Omental fat pad (tissue), 4 donors: ENCODE measurements around the gene SIK2. TPM values are rescaled to one million over a fixed set of nuclear protein-coding genes. Genes with fewer than 3 reads are reported as not detected.
"Not testable (repeated sequence)": the region's sequence is repeated elsewhere in the genome, so short reads cannot be mapped to it uniquely, and the experiment has no call there.

Experiments used
- ATAC-seq: fragments of 150-250 bp; one replicate; pipeline ENCODE4 v1.9.1; 2016; ENCODE audit warnings: mild to moderate bottlenecking, moderate library complexity; ENCODE audit not compliant: low FRiP score
- DNase-seq: peaks from one replicate; pipeline ENCODE4 v3.0.0-alpha.2; 2019; ENCODE audit warnings: low spot score
- total RNA-seq, 4 donors: library from RNA; depleted of rRNA; stranded (reverse); fragments of >200 nt; gene quantifications; one replicate each; pipeline ENCODE4 v1.1.0, GENCODE V29; 2016
- TF ChIP-seq, protein P1 (sequence below), 3 donors: fragments of 450-650 bp; IDR thresholded peaks; one replicate each; pipeline ENCODE4 v1.5.1; 2016 to 2017; ENCODE audit warnings: antibody characterized with exemption in 3 of 3, mild to moderate bottlenecking in 3 of 3, moderate library complexity in 2 of 3

SIK2 gene
- total RNA-seq, 4 donors from 2014 or later = 27.3 to 111 (median 73.6) TPM

DNA sequence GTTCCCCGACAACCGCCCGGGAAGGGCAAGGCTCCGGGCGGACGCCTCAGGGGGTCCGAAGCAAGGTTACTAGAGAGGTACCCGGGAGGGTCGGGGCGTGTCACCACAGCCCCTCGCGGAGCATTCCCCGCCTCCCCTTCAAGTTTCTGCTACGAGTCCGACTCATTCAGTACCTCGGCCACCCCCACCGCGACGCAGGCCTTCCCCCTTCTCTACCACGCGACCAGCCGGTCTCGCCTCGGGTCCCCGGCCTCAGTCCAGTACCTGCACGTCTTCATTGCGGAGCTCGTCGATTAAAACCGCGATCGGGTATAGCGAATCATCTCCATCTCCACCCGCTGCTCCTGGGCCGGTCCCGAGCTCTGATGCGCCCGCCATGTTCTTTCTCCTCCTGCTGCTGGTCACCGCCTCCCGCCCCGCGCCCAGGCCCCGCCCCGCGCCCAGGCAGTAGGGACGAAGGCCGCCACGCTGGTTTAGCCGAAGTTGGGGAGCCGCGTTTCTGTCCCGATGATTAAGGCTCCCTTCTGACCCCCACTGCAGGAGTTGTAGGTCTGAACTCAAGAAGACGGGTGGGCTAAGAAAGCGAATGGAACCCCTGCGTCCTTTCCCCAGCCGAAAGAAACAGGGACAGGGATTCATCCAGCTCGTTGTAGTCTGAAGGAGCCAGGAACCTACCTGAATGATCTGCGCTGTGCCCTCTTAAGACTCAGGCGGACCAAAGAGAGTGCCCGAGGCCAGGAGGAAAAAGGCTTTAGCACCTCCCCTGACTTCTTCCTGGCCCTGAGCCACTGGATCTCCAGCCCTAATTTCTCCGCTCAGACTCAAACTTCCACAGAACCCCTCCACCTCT lies 164.0 kb downstream of the SIK2 start, which contains the start of gene PPP2R1B:
PPP2R1B (minus strand) TSS at position 406 of the 850 bp plus-strand sequence; CDS start at position 378, 28 bp downstream.
- ATAC-seq (peak; percentile 94), DNase-seq (peak; percentile 54)
- TF ChIP-seq, protein P1, sequence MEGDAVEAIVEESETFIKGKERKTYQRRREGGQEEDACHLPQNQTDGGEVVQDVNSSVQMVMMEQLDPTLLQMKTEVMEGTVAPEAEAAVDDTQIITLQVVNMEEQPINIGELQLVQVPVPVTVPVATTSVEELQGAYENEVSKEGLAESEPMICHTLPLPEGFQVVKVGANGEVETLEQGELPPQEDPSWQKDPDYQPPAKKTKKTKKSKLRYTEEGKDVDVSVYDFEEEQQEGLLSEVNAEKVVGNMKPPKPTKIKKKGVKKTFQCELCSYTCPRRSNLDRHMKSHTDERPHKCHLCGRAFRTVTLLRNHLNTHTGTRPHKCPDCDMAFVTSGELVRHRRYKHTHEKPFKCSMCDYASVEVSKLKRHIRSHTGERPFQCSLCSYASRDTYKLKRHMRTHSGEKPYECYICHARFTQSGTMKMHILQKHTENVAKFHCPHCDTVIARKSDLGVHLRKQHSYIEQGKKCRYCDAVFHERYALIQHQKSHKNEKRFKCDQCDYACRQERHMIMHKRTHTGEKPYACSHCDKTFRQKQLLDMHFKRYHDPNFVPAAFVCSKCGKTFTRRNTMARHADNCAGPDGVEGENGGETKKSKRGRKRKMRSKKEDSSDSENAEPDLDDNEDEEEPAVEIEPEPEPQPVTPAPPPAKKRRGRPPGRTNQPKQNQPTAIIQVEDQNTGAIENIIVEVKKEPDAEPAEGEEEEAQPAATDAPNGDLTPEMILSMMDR (IDR thresholded peaks at IDR 0.05) = no peak

DNA sequence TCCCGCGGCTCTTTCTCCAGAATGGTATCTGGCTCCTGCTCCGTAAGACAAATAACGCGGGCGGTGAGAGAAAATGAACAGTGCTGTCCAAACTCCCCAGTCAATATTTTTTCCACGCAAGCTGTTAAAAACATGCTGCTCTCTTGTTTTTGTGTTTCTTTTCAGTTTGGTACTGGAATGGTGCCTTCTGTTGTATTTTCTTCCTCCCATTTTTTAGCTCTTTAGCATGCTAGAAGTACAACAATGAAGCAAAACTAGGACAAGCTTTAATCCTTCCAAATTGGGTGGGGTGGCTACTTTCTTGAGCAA lies 164.5 kb downstream of the SIK2 start:
- ATAC-seq = no peak
- DNase-seq = no peak
- TF ChIP-seq, protein P1 (IDR thresholded peaks at IDR 0.05) = no peak

DNA sequence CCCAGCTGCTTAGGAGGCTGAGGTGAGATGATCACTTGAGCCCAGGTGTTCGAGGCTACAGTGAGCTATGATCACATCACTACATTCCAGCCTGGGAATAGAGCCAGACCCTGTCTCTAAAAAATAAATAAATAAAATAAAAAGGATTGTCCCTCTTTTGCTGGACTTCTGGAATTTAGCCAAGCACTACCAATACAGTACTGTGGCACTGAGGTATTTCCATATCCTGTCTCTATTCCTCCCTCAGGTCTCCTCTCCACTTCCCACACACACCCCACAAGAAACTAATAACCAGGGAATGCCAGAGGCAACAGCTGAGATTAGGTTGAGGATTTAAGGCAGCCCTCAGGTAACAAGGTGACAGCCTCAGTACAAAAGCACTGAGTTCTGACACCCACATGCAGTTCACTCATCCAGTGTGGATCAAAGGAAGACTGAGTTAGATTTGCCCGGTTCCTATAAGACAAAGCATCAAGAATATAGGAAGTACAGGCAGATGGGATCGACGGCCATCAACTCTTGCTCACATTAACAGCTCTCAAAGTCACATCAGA lies 168.4 kb downstream of the SIK2 start:
- DNase-seq = no peak
- TF ChIP-seq, protein P1 (IDR thresholded peaks at IDR 0.05) = no peak
- no peak for ATAC-seq

DNA sequence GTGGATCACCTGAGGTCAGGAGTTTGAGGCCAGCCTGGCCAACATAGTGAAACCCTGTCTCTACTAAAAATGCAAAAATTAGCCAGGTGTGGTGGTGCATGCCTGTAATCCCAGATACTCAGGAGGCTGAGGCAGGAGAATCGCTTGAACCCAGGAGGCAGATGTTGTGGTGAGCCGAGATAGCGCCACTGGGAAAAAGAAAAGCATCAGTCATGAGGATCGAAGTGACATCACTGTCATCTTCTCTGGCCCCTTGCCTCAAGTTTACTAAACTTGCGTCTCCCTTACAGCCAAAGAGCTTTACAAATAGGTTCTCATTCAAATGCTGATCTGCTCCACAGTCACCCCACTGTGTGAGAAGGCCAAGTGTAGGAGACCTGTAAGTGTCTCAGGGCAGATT lies 169.0 kb downstream of the SIK2 start:
- not testable (repeated sequence) for ATAC-seq, DNase-seq

DNA sequence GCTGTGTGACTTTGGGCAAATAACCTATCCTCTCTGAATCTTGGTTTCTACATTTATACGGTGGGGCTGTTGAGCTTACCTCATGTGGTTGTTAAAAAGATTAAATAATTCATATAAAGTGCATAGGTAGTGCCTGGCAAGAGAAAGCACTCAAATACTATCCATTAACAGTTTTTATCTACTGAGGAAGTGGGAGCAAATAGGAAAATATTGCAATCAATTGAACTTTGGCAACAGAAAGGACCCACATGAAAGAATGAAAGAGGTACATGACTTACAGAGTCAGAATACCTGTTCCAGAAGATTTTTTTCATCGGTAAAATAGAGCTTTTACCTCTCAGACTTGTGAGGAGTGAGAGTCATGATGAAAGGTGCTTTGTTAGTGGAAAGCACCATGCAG lies 170.3 kb downstream of the SIK2 start:
- TF ChIP-seq, protein P1 (IDR thresholded peaks at IDR 0.05) = no peak
- DNase-seq (no peak), ATAC-seq (no peak)

DNA sequence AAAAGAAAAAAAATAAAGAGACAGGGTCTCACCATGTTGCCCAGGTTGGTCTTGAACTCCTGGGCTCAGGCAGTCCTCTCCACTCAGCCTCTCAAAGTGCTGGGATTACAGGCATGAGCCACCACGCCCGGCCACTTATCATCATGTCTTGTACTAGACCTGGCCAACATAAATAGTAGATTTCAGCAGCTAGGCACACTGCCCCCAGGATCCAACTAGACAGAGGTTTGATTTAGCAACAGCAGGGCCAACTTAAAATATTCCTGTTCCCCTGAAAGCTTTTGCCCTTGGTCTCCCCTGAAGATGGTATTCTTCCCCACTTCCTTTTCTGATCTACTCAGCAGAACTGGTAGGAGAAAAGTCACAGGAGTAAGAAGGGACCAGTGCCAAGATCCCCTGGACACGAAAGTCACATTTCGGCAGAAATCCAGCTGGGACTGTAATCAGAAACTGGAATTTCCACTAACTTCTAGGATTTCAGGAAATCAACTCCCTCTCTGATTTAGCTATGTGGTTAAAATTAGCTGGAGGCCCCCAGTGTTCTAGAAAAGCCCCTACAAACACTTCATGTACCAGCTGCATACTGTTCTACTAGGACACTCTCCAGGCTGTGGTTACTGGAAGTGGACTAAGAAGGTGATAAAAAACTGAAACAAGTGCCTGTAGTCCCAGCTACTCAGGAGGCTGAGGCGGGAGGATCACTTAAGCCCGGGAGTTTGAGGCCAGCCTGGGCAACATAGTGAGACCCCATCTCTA lies 172.9 kb downstream of the SIK2 start:
- TF ChIP-seq, protein P1 (IDR thresholded peaks at IDR 0.05) = no peak
- ATAC-seq (peak; percentile 12), DNase-seq (no peak)

DNA sequence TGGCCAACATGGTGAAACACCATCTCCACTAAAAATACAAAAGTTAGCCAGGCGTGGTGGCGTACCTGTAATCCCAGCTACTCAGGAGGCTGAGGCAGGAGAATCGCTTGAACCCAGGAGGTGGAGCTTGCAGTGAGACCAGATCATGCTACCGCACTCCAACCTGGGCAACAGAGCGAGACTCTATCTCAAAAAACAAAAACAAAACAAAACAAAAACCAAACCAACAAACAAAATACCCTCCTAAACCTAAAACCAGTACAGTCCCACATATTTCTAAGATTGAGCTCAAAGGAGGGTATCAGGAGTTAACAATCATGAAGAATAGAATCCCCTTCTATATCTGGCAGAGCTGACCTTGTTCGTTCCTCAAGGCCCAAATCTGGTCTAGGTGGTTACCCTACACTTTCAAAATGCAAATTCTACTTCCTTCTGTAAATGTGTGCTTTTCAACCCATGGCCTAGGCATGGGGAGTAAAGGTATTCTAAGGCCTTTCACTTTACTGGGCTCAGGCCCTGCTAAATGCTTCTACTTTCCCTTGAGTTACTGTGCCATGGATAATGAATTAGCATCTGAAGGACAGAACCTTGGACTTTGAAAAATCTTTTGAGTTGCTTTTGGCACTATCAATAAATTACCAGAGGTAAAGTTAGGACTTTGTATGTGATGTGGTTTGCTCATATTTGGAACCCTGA lies 174.3 kb downstream of the SIK2 start:
- no peak for ATAC-seq
- DNase-seq = no peak
- TF ChIP-seq, protein P1 (IDR thresholded peaks at IDR 0.05) = no peak
